ENCODE results near the gene MRPL40. TPM values are rescaled to one million over a fixed set of nuclear protein-coding genes. Genes with fewer than 3 reads are reported as not detected.

MRPL40 gene
- total and polyA plus RNA-seq, 12 donors: 22.4 to 132 (median 54.7) TPM

DNA sequence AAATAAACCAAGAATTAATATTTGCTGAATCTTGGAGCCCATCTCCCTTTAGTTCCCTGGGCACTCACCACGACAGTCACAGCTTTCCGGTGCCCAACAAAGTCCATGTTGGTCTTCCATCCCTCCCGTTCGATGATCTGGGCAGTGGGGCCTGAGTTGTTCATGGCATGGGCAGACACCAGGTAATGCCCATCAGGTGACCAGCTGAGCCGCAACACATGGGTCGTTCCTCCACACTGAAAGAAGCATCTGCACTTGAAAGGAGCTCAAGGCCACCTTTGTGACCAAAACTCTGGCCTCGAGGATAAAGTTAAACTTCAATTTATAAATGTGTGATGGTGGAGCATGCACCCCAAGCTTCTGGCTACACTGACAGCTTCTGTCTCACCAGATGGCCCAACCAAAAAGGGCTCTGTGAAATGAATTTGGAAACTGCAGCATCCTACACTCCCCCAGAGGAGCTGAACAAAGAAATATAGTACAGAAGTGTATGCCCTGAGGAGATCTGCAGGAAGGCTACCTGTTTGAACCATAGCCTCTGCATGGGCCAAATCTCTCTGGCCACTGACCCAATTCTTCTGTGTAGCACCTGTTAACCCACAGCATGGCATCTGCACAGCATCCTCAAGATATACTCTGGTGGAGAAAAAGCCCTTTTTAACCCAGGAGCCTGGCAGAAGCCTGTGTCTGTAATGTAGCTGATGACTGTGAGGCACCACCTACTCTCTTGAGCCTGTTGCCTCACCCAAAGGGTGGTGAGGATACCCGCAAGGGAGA lies 37.9 kb upstream of the MRPL40 start:
- Histone ChIP-seq H3K36me3 (replicated peaks in 1 of 2) (peaks cover 0 to 73% of the 10 kb centered on the region in 2 donors), H3K27ac (no peak overlapping the region), H3K4me3 (no peak overlapping the region), H3K9me3 (replicated peaks in 1 of 3) (no peaks in the 10 kb centered on the region), H3K4me1 (replicated peaks in 1 of 2) (no peaks in the 10 kb centered on the region), H3K27me3 (no peaks in the 10 kb centered on the region)
- intact Hi-C loops (cut with DNase I): no loop called here
- 82 to 94% (median 88%) methylated on average over 8 of the region's 8 CpGs for WGBS, 4 donors
- peak in 1 of 7 donors; percentile 29 for DNase-seq
- no peak for TF ChIP-seq POLR2A (IDR thresholded peaks at IDR 0.05)
- TF ChIP-seq, protein P1, sequence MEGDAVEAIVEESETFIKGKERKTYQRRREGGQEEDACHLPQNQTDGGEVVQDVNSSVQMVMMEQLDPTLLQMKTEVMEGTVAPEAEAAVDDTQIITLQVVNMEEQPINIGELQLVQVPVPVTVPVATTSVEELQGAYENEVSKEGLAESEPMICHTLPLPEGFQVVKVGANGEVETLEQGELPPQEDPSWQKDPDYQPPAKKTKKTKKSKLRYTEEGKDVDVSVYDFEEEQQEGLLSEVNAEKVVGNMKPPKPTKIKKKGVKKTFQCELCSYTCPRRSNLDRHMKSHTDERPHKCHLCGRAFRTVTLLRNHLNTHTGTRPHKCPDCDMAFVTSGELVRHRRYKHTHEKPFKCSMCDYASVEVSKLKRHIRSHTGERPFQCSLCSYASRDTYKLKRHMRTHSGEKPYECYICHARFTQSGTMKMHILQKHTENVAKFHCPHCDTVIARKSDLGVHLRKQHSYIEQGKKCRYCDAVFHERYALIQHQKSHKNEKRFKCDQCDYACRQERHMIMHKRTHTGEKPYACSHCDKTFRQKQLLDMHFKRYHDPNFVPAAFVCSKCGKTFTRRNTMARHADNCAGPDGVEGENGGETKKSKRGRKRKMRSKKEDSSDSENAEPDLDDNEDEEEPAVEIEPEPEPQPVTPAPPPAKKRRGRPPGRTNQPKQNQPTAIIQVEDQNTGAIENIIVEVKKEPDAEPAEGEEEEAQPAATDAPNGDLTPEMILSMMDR (IDR thresholded peaks at IDR 0.05): no peak

DNA sequence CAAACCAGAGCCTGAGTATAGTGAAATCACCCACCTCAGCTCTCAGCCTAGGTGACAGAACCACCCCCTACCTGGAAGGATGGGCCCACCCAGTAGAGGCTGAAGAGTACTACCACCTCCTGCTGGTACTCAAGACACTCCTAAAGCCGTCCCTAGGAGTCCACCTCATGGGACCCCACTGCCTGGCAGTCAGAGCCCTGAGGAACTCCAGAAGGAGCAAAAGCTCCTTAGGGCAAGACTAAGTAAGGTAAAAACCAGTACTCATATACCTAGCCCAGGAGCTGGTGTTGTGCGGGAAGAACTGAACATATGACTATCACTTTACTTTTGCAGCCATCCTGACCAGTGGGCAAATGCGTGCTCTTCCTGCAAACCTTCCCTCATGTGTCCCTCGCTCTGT lies 37.1 kb upstream of the MRPL40 start:
- H3K4me1 ChIP-seq (replicated peaks in 1 of 2): no peaks in the 10 kb centered on the region
- H3K27me3 ChIP-seq: no peaks in the 10 kb centered on the region
- TF ChIP-seq, protein P1 (IDR thresholded peaks at IDR 0.05): no peak
- no peak for TF ChIP-seq POLR2A (IDR thresholded peaks at IDR 0.05)
- WGBS, 4 donors: 90 to 96% (median 92%) methylated on average over 4 of the region's 4 CpGs
- H3K27ac ChIP-seq: no peak overlapping the region
- no peak overlapping the region for H3K4me3 ChIP-seq
- peaks cover 0 to 66% of the 10 kb centered on the region in 2 donors for H3K36me3 ChIP-seq (replicated peaks in 1 of 2)
- H3K9me3 ChIP-seq (replicated peaks in 1 of 3): no peaks in the 10 kb centered on the region
- intact Hi-C loops (cut with DNase I): no loop called here
- DNase-seq: peak in 1 of 7 donors; percentile 17

DNA sequence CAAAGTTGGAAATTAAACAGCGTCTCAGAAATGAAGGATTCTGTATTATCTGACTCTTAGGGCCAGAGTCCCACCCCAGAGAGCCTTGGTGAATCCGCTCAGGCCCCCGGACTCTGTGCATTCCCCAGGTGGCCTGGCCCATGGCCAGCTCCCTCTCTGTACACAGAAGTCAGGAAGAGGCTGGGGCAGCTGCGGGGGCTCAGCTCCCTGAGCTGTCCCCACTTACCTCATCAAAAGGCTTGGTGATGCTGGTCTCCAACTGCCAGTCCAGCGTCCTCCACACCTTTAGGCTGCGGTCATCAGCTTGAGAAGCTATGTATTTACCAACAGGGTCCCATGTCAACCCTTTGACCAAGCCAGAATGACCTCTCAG lies 35.8 kb upstream of the MRPL40 start:
- no peaks in the 10 kb centered on the region for H3K4me1 ChIP-seq (replicated peaks in 1 of 2)
- no peaks in the 10 kb centered on the region for H3K27me3 ChIP-seq
- WGBS, 4 donors: 93 to 95% (median 94%) methylated on average over 5 to 6 of the region's 6 CpGs
- no peak for TF ChIP-seq POLR2A (IDR thresholded peaks at IDR 0.05)
- TF ChIP-seq, protein P1 (IDR thresholded peaks at IDR 0.05): no peak
- H3K9me3 ChIP-seq (replicated peaks in 1 of 3): no peaks in the 10 kb centered on the region
- no peak overlapping the region for H3K4me3 ChIP-seq
- DNase-seq: peak in 1 of 7 donors; percentile 48
- peaks cover 0 to 61% of the 10 kb centered on the region in 2 donors for H3K36me3 ChIP-seq (replicated peaks in 1 of 2)
- H3K27ac ChIP-seq: no peak overlapping the region
- intact Hi-C loops (cut with DNase I): no loop called here

DNA sequence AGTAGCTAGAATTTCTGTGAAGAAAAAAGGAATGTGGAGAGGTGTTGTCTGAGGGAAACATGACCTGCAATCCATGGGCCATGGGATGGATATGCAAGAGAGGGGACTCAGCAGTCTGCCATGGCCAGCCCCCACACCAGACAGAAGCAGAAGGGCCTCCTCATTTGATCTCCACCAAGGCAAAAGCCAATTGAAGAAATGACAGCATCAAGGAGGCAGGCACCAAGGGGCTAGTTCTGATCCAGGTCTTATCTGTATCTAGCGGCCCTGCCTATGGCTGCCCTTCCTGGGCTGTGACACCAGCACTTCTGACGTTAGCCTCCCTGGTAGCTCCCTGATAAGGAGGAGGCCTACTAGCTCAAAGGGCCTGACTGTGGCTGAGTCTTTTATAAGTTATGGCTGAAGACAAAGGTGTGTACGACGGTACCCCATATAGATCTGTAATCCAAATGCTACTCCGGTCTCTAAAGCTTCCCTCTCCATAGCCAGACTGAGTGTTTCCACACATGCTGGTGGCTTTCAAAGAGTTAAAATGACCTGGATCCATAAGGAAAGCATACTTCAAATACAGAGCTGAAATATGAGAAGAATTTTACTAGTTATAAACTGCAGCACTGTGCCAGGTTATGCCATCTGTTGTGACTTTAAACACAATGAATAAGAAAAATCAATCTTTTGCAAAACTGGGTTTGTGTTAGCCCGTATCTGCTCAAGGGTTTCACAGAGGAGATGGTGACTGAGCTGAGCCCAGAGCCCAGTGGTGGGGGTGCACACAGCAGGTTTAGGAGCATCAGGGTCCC lies 35.2 kb upstream of the MRPL40 start:
- H3K9me3 ChIP-seq (replicated peaks in 1 of 3): no peaks in the 10 kb centered on the region
- peak in 1 of 7 donors; percentile 35 for DNase-seq
- H3K4me3 ChIP-seq: no peak overlapping the region
- TF ChIP-seq, protein P1 (IDR thresholded peaks at IDR 0.05): no peak
- TF ChIP-seq POLR2A (IDR thresholded peaks at IDR 0.05): no peak
- no peak overlapping the region for H3K27ac ChIP-seq
- H3K36me3 ChIP-seq (replicated peaks in 1 of 2): peaks cover 0 to 56% of the 10 kb centered on the region in 2 donors
- no peaks in the 10 kb centered on the region for H3K4me1 ChIP-seq (replicated peaks in 1 of 2)
- H3K27me3 ChIP-seq: no peaks in the 10 kb centered on the region
- 94 to 99% (median 97%) methylated on average over 6 of the region's 6 CpGs for WGBS, 4 donors
- intact Hi-C loops (cut with DNase I): no loop called here
